Measurements from ENCODE around the gene TIPRL.

Gene TIPRL

DNA sequence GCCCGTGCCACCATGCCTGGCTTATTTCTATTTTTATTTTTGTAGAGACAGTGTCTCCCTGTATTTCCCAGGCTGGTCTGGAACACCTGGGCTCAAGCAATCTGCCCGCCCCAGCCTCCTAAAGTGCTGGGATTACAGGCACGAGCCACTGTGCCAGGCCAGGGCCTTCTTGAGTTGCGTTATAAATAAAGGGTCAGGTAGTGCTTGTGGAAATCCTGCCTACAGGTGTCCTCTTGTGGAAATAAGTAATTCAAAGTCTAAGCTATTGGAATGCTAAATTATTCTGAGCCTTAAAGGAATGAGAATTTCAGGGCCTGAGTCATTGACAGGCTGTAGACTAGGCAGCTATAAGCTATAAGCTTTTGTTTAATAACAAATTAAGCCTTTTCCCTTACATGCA is 38.9 kb downstream of the TIPRL start:
- no peak for DNase-seq

DNA sequence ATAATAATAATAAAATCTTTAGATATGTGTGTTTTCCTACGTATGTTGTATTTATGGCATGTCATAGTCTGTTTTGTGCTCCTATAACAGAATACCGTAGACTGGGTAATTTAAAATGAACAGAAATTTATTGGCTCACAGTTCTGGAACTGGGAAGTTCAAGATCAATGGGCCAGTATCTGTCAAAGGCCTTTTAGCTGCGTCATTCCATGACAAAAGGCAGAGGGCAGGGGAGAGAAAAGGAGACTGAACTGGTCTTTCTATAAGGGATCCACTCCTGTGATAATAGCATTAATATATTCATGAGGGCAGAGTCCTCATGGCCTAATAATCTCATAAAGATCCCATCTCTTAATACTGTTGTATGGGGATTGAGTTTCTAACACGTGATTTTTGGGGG is 39.9 kb downstream of the TIPRL start:
- no peak for DNase-seq

DNA sequence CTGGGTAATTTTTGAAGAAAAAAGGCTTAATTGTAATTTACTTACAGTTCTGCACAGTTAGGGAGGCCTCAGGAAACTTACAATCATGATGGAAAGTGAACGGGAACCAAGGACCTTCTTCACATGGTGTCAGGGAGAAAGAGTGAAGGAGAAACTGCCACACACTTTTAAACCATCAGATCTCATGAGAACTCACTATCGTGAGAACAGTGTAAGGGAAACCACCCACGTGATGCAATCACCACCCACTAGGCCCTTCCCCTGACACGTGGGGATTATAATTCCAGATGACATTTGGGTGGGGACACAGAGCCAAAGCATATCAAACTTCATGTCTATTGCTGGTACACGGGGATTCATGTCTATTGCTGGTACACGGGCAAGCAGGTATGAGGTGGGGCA is 41.7 kb downstream of the TIPRL start:
- DNase-seq = no peak

DNA sequence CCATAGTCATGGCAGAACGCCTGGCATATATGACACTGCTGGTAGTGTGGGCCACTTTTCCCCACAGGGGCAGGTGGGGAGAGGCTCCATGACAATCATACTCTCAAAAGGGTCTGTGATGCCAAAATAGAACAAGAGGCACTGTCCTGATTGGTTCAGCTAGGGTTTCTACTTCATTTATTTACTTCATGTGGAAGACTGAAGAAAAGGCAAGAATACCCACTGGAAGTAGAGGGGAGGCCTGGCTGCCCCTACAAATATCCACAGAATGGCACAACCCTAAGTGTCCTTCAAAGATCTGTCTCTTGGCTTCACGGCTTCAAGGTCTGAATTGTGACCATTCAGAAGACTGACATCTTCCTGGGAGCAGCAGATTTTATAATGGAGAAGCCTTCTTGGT is 42.5 kb downstream of the TIPRL start:
- no peak for DNase-seq

DNA sequence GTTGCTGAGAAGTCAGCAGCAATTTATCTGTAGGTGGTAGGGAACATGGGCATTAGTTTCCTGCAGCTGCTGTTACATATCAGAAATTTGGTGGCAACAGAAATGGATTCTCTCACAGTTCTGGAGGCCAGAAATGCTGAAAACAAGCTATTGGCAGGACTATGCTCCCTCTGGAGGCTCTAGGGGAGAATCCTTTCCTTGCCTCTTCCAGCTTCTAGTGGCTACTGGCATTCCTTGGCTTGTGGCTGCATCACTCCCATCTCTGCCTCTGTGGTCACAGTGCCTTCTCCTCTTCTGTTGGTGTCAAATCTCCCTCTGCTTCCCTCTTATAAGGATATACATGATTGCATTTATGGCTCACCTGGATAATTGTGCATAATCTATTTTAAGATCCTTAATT is 44.5 kb downstream of the TIPRL start:
- DNase-seq = no peak

DNA sequence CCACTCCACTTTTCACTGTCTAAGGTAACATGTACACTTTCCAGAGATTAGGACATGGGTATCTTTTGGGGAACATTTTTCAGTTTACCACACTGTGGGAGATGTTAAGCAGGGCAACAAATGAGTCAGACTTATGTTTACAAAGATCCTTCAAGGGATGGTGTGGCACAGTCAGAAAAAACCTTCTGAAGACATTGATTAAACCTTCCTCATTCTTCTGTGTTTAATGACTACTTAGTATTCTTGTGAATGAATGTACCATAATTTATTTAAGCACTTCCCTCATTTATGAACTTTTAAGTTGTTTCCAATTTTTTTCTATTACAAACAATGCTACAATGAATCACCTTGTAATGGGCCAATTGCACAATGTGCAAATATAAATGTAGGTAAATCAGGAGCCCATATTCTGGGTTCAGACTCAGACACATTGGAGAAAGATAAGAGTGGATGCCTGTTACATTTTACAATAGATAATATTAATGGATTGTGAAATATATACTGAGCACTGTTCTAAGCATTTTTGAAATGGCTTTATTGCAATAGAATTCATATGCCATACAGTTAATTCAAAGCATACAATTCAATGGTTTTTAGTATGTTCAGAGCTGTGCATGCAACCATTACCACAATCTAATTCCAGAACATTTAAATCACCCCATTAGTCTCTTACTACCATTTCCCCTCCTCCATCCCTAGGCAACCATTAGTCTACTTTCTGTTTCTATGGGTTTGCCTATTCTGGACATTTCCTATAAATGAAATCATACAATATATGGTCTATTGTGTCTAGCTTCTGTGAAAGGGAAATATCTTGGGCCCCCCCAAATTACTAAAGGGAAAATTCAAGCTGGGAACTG is 45.1 kb downstream of the TIPRL start:
- no peak for DNase-seq

DNA sequence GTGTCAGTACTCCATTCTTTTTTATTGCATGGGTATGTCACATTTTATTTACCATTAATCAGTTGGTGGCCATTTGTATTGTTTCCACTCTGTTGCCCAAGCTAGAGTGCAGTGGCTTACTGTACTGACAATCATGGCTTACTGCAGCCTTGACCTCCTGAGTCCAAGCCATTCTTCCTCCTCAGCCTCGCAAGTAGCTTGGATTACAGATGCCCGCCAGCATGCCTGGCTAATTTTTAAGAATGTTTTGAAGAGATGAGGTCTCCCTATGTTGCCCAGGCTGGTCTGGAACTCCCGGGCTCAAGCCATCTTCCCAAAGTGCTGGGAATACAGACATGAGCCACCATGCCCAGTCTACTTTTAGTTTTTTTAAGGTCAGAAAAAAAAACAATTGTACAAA is 46.2 kb downstream of the TIPRL start:
- DNase-seq = no peak

DNA sequence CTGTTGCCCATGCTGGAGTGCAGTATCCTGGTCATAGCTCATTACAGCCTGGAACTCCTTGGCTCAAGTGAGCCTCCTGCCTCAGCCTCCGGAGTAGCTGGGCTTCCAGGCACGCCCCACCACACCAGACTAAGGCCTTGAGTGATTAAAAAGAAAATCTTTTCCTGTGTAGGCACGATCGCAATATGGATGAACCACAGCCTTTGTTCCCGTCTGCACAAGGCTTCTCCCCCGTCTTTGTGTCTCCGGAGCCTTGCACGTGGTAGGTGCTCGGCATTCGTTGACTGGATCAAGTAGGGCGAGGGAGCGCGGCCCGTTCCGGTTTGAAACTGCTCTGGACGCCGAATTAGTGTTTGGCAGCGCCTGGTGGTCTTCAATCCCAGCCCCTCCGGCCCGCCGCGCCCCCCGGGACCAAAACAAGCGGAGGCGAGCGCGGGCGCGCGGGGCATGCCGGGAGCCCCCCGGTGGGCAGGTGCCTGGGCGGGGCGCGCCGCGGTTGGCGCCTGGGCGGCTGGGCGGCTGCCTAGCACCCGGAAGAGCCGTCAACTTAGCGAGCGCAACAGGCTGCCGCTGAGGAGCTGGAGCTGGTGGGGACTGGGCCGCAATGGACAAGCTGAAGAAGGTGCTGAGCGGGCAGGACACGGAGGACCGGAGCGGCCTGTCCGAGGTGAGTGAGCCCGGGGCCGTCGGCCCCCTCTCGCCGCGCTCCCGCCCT is 46.9 kb downstream of the TIPRL start, which contains the start of gene SFT2D2:
Gene SFT2D2, plus strand, starts transcription at position 529 of the 715 bp plus-strand sequence. Its CDS starts 76 bp downstream, at position 605.
- DNase-seq = peak in 11 of 14 donors; percentile 47 to 83 (median 73)

DNA sequence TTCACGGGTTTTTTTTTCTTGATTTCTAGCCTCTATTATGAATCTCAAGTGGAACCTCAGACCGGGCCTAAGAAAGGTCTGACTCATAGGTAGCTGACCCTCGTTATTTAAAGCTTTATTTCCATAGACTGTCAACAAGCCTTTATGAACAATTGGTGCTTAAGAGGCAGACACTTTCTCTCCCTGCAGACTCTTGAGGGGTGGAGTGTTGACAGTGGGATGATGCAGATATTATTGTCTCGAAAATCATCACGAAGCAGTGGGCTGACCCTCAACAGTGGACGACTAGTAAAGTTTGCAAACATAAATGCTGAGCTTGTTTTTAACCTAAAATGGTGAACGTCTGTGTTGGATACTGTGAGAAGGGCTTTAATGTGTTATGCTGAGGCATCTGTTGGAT is 48.9 kb downstream of the TIPRL start:
- no peak for DNase-seq

DNA sequence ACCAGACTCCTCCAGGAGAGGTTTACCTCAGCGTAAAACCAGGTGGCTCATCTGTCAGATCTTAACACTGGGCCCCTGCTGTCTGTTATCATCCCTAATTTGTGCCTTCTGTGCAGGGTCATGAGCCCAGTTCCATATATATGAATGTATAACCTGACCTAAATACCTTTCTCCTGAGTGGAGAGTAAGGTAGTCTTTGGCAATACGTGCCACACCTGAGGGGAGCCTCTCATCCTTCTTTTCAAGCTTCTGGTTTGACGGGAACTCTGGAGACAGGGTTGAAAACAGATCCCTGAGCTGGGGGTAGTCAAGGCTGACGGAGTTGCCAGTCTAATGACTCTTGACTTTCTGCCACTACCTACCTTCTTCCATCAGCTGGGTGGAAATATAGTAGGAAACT is 51.1 kb downstream of the TIPRL start:
- DNase-seq = no peak

DNA sequence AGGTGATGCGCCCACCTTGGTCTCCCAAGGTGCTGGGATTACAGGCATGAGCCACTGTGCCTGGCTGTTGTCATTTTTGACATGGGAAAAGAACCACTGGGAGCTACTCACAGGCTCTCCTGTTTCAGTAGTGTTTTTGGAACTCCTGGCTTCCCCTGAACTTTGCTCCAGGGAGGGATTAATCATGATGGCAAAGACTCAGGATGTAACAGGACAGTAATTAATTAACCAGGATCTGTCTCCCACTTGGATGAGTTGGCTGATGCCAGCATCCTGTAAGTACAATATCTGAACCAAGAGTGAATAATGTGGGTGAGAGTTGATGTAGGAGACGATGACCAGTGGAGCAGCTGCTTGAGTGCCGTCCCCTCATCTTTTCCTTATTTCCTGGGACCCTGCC is 51.9 kb downstream of the TIPRL start:
- DNase-seq = no peak

DNA sequence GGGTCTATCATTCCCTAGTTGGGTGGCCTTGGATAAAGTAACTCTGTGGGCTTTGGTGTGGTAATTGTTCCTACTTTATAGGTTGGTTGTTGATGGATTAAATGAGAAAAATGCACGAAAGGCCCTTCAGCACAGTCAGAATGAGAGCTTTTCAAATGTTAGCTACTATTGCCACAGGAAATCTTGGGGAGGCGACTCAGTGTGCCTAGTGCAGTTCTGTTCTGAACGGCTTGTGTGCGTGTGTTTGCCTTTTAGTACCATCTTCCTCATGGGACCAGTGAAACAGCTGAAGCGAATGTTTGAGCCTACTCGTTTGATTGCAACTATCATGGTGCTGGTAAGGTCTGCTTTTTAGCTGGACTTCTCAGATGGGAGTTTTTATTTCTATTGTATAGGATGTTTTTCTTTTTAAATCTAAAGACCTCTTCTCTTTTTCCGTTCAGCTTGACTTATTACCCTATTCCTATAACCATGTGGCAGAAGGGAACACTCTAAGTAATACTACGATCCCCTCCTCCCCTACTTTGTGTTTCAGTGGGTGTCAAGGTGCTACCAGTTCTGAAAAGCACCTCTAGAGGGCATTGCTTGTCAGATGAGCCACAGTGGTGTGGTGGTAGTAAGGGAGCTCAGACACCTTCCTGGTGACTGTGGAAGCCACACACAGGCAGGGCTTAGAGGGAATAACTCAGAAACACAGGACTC is 56.2 kb downstream of the TIPRL start:
- DNase-seq = no peak

DNA sequence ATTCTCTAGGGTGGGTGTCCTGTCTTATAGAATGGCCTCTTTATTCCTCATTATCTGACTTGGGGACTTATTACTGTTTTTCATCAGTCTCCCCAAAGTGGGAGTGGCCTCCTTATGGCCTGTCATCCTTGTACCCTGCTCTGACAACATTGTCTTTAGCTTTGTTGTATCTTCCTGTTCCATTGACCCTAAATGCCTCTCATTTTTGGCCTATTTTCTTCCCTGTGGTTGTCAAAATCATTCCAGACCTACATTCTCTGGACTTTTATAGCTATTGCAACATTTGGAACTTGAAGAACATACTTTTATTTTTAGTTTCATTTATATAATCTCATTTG is 56.8 kb downstream of the TIPRL start:
- DNase-seq = no peak

DNA sequence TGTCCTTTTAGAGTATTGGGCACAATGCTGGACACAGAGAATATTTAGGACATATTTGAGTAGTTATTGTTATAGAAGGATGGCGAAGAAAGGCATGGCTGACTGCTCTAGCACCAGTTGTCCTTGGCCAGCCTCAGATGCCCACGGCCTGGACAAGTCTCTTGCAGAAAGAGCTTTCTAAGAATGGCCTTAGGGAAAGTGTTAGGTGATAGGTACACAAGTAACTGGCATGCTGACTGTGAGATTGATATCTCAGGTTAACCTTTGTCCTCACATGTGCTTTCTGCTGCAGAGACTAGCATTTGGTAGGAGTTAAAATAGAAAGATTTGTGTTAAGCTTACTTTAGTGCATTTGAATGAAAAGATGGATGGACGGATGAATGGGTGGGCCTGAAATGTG is 57.2 kb downstream of the TIPRL start:
- no peak for DNase-seq

DNA sequence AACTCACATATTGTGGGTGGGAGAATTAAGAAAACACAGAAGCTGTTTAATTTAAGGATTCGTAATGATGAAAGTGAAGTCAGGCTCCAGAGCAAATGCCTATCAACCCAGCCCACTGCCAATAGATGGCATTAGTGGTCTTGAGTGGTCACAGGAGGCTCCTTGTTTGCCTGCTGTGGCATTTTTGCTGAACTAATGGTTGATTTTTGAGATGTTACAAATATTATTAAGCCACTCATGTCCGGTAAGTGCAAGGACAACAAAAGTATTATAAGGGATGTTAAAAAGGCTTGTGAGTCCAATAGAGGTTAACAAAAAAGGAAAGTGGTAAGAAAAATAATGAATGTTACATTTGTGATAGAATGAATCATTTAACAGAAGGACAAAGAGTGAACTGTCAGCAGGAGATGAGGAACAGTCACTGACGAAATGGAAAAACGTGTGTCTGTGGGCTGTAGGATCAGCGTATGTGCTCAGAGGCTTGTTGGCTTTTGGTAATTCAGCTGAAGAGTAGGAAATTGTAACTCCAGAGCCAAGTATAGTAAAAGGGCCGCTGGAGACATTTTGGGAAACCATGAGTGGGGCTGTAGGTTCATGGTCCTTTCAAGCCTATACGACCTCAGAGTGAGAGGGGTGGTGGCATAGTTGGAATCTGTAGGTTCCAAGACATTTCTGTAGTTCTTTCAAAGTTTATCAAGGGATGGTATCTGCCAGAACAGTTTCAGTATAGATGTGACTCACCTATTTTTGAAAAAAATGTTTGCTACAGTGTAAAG is 58.3 kb downstream of the TIPRL start:
- DNase-seq = peak in 3 of 14 donors; percentile 23 to 35 (median 30)

DNA sequence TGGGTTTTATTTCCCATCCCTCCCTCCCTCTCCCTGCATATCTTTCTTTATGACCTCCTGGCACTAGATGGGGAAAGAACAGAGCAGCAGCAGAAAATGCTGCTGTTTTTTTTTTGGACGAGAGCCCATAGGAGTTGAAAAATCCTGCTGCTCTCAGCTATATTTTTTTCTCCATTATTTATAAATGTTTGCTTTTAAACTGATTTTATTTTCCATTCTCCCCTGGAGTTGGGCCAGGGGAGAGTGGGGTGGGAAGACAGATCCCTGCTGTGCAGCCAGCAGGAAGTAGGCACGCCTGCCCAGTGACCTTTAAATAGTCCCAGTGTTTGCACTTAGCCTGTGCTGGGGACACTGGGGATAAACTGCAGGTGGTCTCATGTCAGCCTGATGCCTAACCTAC is 64.4 kb downstream of the TIPRL start:
- DNase-seq = no peak

DNA sequence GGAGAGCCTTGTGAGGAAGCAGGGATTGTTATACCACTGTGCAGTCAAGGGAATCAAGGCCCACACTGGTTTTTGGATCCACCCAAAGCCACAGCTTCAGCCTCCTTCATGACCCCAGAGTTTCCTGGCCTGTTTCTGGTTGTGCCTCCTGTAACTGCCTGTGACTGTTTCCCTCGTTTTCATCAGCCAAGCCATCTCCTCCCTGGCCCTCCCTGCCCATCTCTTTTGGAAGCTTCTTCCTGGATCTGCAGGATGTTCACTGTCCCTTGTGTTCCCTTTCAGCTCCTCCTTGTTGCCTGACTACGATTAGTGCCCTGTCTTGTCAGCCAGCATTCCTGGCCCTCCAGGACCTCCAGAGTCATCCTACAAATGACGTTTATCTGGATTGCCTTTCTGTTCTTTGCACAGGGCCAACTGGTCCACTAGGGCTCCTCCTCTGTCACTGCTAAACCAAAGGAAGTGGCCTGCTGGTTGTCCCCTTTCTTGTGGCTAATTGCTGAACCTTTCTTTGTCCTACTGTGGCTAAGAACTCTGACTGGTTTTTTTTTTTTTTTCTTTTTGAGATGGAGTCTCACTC is 65.0 kb downstream of the TIPRL start:
- no peak for DNase-seq

DNA sequence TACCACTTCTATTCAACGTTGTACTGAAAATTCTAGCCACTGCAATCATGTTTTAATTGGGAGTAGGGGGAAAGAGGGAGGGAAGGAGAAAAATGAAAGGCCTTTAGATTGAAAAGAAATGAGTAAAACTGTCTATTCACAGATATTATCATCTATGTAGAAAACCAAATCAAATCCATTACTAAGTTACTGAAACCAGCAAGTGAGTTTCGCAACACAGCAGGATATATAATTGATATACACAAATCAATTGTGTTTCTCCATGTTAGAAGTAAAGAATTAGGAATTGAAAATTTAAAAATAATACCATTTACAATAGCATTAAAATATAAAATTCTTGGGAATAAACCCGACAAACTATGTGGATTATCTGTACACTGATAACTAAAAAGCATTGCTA is 66.3 kb downstream of the TIPRL start:
- no peak for DNase-seq

DNA sequence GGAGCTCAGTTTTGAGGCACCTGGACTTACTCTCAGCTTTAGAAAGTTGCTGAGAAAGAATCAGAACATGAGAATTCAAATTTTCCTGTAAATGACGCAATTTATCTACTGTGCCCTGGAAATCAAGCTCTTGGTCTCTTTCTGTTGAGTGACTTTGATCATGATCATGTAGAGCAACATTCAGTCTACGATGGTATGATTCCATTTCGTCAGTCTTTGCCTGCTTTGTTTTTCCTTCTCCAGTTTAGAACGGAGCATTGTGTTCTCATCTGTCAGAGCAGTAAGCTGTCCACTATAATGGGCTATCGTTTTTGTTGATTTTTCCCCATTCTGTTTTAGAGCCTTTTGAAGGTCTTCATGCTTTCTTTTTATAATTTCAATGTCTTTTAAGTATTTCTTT is 67.7 kb downstream of the TIPRL start:
- no peak for DNase-seq

Measured in C1 segment of cervical spinal cord (tissue), 14 donors.